Smooth muscle cell of bladder (primary cell): ENCODE data around the gene TMPRSS11A. TPM values are rescaled to one million over a fixed set of nuclear protein-coding genes. Genes with fewer than 3 reads are reported as not detected.

Experiments used
- total RNA-seq: library from RNA; depleted of rRNA; stranded (reverse); fragments of >200 nt; gene quantifications from 2 replicates; pipeline ENCODE4 v1.2.3, GENCODE V29; 2014

TMPRSS11A gene, protein sequence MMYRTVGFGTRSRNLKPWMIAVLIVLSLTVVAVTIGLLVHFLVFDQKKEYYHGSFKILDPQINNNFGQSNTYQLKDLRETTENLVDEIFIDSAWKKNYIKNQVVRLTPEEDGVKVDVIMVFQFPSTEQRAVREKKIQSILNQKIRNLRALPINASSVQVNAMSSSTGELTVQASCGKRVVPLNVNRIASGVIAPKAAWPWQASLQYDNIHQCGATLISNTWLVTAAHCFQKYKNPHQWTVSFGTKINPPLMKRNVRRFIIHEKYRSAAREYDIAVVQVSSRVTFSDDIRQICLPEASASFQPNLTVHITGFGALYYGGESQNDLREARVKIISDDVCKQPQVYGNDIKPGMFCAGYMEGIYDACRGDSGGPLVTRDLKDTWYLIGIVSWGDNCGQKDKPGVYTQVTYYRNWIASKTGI
- not detected in 2 replicates for total RNA-seq

GRCh38 chr4:67963356-67963755, at the start of gene TMPRSS11A:
Gene TMPRSS11A, minus strand, starts transcription at chr4:67963493. Its CDS starts 100 bp downstream, at chr4:67963393.

GRCh38 chr4:67883902-67884301, 79.4 kb downstream of the TMPRSS11A start, which contains the start of gene TMPRSS11D:
Gene TMPRSS11D, minus strand, starts transcription at chr4:67884002. Its CDS starts 69 bp downstream, at chr4:67883933.

Other genes starting within 250 kb of the TMPRSS11A start
- gene GNRHR, start 209.1 kb downstream of the TMPRSS11A start, total RNA-seq = not detected in 2 replicates
- not detected in 2 replicates for gene TMPRSS11D, start 79.5 kb downstream of the TMPRSS11A start, total RNA-seq
- gene TMPRSS11F, start 166.4 kb upstream of the TMPRSS11A start, total RNA-seq = not detected in 2 replicates